HEK293 (cell line): ENCODE results near the gene UBA52.

Source experiments
- HOXA7 ChIP-seq: sonication (generic); formaldehyde crosslinking; IDR thresholded peaks from 2 replicates; pipeline ENCODE4 v1.8.1; 2022; ENCODE audit warnings: missing genetic modification reagents, borderline replicate concordance
- KLF8 ChIP-seq: fragments of 450-650 bp; formaldehyde crosslinking; IDR thresholded peaks from 2 replicates; pipeline ENCODE4 v1.5.1; 2016; ENCODE audit warnings: missing biosample characterization, missing genetic modification characterization
- PATZ1 ChIP-seq: fragments of 450-650 bp; formaldehyde crosslinking; IDR thresholded peaks from 2 replicates; pipeline ENCODE4 v1.5.1; 2016; ENCODE audit warnings: missing biosample characterization, missing genetic modification characterization
- PRDM2 ChIP-seq: fragments of 450-650 bp; formaldehyde crosslinking; IDR thresholded peaks from 2 replicates; pipeline ENCODE4 v1.5.1; 2016; ENCODE audit warnings: missing biosample characterization, missing genetic modification characterization, borderline replicate concordance
- REST ChIP-seq: fragments of 450-650 bp; formaldehyde crosslinking; IDR thresholded peaks from 2 replicates; pipeline ENCODE4 v1.5.1; 2016; ENCODE audit warnings: missing biosample characterization, missing genetic modification characterization
- SALL2 ChIP-seq: fragments of 450-650 bp; formaldehyde crosslinking; IDR thresholded peaks from 2 replicates; pipeline ENCODE4 v1.5.0; 2017; ENCODE audit warnings: missing biosample characterization, mild to moderate bottlenecking, missing genetic modification characterization, borderline replicate concordance
- YY2 ChIP-seq: fragments of 450-650 bp; formaldehyde crosslinking; IDR thresholded peaks from 2 replicates; pipeline ENCODE4 v1.5.1; 2016; ENCODE audit warnings: missing biosample characterization, missing genetic modification characterization
- ZBTB11 ChIP-seq: fragments of 450-650 bp; formaldehyde crosslinking; conservative IDR thresholded peaks from 2 replicates; pipeline ENCODE4 v1.5.1; 2016; ENCODE audit warnings: low read depth, missing biosample characterization, missing genetic modification characterization
- ZFP69B ChIP-seq: fragments of 450-650 bp; formaldehyde crosslinking; IDR thresholded peaks from 2 replicates; pipeline ENCODE4 v1.5.1; 2016; ENCODE audit warnings: missing biosample characterization, missing genetic modification characterization
- ZNF112 ChIP-seq: fragments of 450-650 bp; formaldehyde crosslinking; IDR thresholded peaks from 2 replicates; pipeline ENCODE4 v1.5.0; 2017; ENCODE audit warnings: missing biosample characterization, missing genetic modification characterization
- ZNF311 ChIP-seq: fragments of 450-650 bp; formaldehyde crosslinking; IDR thresholded peaks from 2 replicates; pipeline ENCODE4 v1.5.1; 2017; ENCODE audit warnings: missing biosample characterization, missing genetic modification characterization, borderline replicate concordance
- ZNF362 ChIP-seq: fragments of 450-650 bp; formaldehyde crosslinking; IDR thresholded peaks from 2 replicates; pipeline ENCODE4 v1.5.1; 2016; ENCODE audit warnings: missing biosample characterization, missing genetic modification characterization
- ZNF391 ChIP-seq: fragments of 450-650 bp; formaldehyde crosslinking; IDR thresholded peaks from 2 replicates; pipeline ENCODE4 v1.5.1; 2016; ENCODE audit warnings: low read depth, missing biosample characterization, missing genetic modification characterization, borderline replicate concordance
- ZNF510 ChIP-seq: fragments of 450-650 bp; formaldehyde crosslinking; IDR thresholded peaks from 2 replicates; pipeline ENCODE4 v1.5.1; 2018; ENCODE audit warnings: mild to moderate bottlenecking, missing genetic modification characterization, missing biosample characterization; ENCODE audit not compliant: insufficient replicate concordance
- ZNF560 ChIP-seq: fragments of 450-650 bp; formaldehyde crosslinking; IDR thresholded peaks from 2 replicates; pipeline ENCODE4 v1.5.1; 2017; ENCODE audit warnings: missing biosample characterization, missing genetic modification characterization, borderline replicate concordance
- ZNF561 ChIP-seq: fragments of 450-650 bp; IDR thresholded peaks from 2 replicates; pipeline ENCODE4 v1.5.1; 2018; ENCODE audit warnings: missing biosample characterization, missing genetic modification characterization, borderline replicate concordance
- ZNF585B ChIP-seq: fragments of 450-650 bp; formaldehyde crosslinking; IDR thresholded peaks from 2 replicates; pipeline ENCODE4 v1.5.1; 2016; ENCODE audit warnings: missing biosample characterization, missing genetic modification characterization
- ZNF660 ChIP-seq: fragments of 450-650 bp; IDR thresholded peaks from 2 replicates; pipeline ENCODE4 v1.5.1; 2018; ENCODE audit warnings: missing biosample characterization, mild to moderate bottlenecking, missing genetic modification characterization

Gene UBA52

GRCh38 chr19:18557411-18558201 lies 14.1 kb upstream of the UBA52 start, which contains the start of gene KXD1 (continued):
- peak; percentile 19; the same call in 1 of the 2 replicates for TF ChIP-seq PATZ1
- no peak for TF ChIP-seq ZNF311 (tag by site-specific recombination)
- TF ChIP-seq ZNF510 (tag by site-specific recombination) = no peak
- no peak for TF ChIP-seq PRDM2 (tag by site-specific recombination)
- peak; percentile 52; the same call in 1 of the 2 replicates for TF ChIP-seq ZBTB11 (tag by site-specific recombination)
- TF ChIP-seq ZNF660 (tag by site-specific recombination) = no peak
- TF ChIP-seq SALL2 = no peak
- TF ChIP-seq ZFP69B (tag by site-specific recombination) = peak; percentile 73
- TF ChIP-seq HOXA7 (CRISPR knock-in tag) = no peak
- no peak for TF ChIP-seq ZNF560 (tag by site-specific recombination)
- TF ChIP-seq ZNF112 (tag by site-specific recombination) = no peak
- 0 out of 2 replicates have a peak, but pooled peaks have one; percentile 25 for TF ChIP-seq ZNF391 (tag by site-specific recombination)
- TF ChIP-seq ZNF585B (tag by site-specific recombination) = no peak
- TF ChIP-seq ZNF561 (tag by site-specific recombination) = peak; percentile 87
- peak; percentile 68; the same call in 1 of the 2 replicates for TF ChIP-seq KLF8 (tag by site-specific recombination)
- TF ChIP-seq REST (tag by site-specific recombination) = no peak
- peak; percentile 91 for TF ChIP-seq ZNF362 (tag by site-specific recombination)
- TF ChIP-seq YY2 (tag by site-specific recombination) = no peak
